Measurements from ENCODE around the gene EPN2.

EPN2 gene

DNA sequence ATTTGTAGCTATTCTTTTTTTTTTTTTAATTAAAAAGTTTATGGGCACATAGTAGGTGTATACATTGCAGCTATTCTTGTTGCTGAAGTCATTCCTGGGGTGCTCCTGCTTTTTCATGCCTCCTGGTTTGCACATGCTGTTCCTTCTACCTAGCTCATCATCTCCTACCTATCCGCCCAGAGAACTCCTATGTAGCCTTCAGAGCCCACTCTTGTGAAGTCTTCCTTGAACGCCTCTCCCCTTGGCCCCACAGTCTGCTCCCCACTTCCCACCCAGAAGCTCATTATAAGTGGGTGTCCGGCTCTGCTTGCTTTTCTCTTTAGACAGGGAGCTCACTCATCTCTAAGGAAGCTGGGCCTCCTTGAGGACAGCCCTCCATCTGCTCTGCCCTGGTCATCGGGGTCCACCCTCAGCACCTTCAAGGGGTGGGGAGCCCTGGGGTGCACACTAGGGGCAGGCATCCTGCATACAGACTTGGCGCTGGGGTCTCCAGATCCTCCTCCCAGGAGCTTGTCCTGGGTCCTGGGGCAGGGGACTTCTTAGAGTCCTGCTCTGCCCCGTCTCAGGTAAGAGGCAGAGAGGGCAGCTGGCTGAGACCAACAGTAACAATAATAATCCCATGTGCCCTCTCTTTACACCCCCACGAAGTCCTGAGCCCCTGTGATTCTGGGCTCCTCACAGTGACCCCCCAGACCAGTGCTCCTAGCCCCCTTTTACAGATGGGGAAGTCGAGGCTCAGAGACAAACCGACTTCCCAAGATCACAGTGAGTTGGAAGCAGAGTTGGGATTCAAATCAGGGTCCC is 128.9 kb downstream of the EPN2 start:
- DNase-seq (ENCODE audit: low read depth, low spot score), result no peak

DNA sequence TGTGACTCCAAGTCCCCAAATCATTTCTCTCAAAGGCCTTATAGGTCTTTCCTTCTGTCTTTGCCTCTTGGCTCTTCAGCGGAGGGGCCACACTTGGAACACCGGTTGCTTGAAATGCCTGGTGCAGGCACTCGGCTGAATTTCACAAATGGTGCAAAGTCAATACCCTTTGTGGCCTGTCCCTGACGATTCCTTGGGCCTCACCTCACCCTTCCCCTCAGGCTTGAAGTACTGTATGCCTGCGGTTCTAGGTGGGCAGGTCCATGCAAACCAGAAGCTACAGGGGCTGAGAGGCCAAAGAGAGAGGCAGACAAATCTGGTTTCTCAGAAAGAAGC is 129.4 kb downstream of the EPN2 start:
- DNase-seq (ENCODE audit: low read depth, low spot score), result no peak

DNA sequence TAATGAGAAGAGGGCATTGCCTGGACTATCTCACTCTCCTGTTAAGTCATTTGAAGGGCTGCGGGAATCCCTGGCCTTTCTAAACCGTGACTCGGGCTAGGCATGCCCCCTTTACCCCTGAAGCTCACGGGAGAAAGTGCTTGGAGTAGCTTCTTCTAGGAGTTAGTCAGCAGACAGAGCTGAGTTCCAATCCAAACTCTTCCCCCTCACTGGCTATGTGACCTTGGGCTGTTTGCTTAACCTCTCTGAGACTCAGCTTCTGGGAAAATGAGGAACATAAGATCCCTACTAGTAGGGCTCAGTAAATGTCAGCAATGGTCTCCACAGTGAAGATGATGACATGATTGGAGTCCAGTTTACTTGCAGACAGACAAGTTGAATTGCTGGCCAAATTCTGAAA is 131.1 kb downstream of the EPN2 start:
- DNase-seq (ENCODE audit: low read depth, low spot score), result no peak

DNA sequence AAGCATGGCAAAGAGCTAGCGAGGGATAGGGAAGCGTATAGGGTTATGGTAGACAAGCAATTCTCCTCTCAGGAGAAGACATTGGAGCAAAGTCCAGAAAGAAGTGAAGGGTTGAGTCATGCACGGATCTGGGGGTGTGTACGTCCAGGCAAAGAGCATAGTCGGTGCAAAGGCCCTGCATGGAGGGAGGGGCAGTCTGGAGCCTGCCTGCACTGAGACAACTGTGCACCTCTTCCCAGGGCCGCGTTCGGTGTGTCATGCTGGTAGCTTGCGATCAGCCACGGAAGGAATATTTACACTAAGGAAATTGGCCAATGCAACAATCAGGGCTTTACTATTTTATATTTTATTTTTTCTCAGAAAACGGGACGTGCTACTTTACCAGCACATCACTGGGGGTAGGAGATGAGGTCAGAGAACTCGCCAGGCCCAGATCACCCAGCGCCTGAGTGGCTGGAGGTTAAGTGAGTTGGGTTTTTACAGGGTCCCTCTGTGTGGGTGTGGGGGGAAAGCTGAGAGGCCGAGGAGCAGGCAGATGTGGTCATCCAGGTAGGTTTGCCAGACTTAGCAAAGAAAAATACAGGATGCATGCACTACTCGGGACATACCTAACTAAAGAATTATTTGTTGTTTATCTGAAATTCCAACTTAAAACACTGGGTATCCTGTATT is 132.1 kb downstream of the EPN2 start:
- DNase-seq (ENCODE audit: low read depth, low spot score), result no peak

- no peak for DNase-seq (ENCODE audit: low read depth, low spot score)
Observed at GRCh38 chr17:19369846-19370492, 132.8 kb downstream of the EPN2 start.

GRCh38 chr17:19370493-19370960 is 133.4 kb downstream of the EPN2 start:
- no peak for DNase-seq (ENCODE audit: low read depth, low spot score)

GRCh38 chr17:19371259-19372010 is 134.3 kb downstream of the EPN2 start:
- DNase-seq (ENCODE audit: low read depth, low spot score), result no peak

DNA sequence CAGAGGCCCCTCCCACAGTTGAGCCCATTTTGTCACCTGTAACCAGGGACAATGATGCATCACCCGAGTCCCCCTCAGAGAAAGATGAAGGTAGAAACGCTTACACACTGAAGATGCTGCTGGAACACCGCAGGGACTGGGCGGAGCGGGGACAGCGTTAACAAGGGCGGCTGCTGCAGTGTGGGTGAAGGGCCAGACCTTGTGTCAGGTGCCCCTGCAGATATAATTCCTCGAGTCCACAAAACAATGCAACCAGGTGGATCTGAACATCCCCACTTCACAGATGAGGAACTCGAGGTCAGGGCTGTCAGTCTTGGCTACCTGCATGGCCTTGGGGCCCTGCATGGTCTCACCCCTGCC is 134.8 kb downstream of the EPN2 start:
- DNase-seq (ENCODE audit: low read depth, low spot score), result no peak

- DNase-seq (ENCODE audit: low read depth, low spot score), result no peak
Observed at GRCh38 chr17:19372439-19372838, 135.3 kb downstream of the EPN2 start.

- DNase-seq (ENCODE audit: low read depth, low spot score), result no peak
Observed at GRCh38 chr17:19372866-19373504, 135.8 kb downstream of the EPN2 start.

- no peak for DNase-seq (ENCODE audit: low read depth, low spot score)
Observed at GRCh38 chr17:19374136-19374535, 137.0 kb downstream of the EPN2 start.

DNA sequence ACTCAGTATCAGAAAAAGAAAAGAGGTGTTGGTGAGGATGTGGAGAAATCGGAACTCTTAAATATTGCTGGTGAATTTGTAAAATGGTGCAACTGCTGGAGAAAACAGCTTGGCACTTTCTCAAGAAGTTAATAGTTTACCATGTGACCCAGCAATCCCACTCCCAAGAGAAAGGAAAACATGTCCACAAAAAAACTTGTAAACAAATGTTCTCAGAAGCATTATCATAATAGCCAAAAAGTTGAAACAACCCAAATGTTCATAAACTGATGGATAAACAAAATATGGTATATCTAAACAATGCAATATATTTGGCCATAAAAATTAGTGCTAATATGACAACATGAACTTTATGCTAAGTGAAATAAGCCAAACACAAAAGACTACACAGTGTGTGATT is 138.6 kb downstream of the EPN2 start:
- DNase-seq (ENCODE audit: low read depth, low spot score), result no peak

DNA sequence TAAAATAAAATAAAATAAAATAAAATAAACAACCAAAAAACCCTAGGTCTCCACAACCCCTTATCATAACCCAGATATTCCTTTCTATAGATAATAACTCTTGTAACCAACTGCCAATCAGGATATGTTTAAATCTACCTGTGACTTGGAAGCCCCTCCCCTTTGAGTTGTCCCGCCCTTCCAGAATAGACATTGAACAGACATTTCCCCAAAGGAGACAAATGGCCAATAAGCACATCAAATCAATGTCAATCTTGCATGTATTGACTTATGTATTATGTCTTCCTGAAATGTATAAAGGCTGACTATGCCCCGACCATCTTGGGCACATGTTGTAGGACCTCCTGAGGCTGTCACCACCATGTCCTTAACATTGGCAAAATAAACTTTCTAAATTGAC is 139.6 kb downstream of the EPN2 start:
- no peak for DNase-seq (ENCODE audit: low read depth, low spot score)

DNA sequence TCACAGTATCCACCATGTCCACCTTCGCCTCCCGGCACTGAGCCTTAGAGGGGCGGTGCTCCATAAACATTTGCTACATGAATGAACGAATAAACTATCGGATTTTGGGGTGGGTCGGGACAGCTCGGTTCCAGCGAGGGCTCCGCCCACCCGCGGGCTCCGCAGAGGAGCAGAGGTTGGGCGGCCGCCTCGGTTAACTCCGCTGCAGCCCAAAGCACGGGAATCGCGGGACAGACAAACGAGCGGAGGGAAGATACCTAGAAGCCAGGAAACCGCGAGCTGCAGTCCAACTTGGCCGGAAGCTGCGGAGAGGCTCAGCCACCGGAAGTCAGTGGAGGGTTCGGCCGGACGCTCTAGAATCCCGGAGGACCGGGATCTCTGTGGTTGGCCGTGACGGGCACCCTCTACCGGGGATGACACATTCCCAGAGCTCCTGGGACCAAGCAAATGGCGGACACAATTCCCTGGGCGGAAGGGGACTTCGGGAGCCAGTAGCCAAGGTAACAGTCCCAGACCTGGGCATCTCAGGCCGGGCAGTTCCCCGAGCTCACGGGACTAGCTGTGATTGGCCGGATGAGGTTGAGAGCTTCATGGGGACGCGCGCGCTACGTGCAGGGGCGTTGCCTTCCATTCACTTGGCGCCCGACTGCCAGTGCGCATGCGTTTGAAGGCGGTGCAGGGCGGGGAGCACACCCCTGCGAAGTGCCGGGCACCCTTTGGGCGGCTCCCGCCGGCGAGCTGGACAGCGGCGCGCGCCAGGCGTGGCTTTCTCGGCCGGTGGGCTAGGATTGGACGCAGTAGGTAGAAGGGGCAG is 140.6 kb downstream of the EPN2 start:
- DNase-seq (ENCODE audit: low read depth, low spot score), result peak; percentile 99

- DNase-seq (ENCODE audit: low read depth, low spot score), result no peak
Observed at GRCh38 chr17:19378416-19379360, 141.5 kb downstream of the EPN2 start, which contains the start of gene MAPK7. MAPK7 (plus strand) TSS chr17:19378498; CDS start chr17:19378901, 403 bp downstream.

- DNase-seq (ENCODE audit: low read depth, low spot score), result no peak
Observed at GRCh38 chr17:19379361-19380065, 142.3 kb downstream of the EPN2 start.

- DNase-seq (ENCODE audit: low read depth, low spot score), result no peak
Observed at GRCh38 chr17:19380481-19381301, 143.5 kb downstream of the EPN2 start.

DNA sequence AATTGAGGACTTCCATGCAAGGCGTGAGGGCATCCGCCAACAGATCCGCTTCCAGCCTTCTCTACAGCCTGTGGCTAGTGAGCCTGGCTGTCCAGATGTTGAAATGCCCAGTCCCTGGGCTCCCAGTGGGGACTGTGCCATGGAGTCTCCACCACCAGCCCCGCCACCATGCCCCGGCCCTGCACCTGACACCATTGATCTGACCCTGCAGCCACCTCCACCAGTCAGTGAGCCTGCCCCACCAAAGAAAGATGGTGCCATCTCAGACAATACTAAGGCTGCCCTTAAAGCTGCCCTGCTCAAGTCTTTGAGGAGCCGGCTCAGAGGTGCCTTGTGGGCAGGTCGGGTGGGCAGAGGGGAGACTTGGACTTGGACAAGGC is 144.2 kb downstream of the EPN2 start:
- DNase-seq (ENCODE audit: low read depth, low spot score), result no peak
